NT2/D1 (cell line): ENCODE measurements around the gene CDK2.

Experiments used
- SUZ12 ChIP-seq: IDR thresholded peaks from 2 replicates; pipeline ENCODE4 v1.6.1; 2011; ENCODE audit not compliant: insufficient read length, insufficient read depth; ENCODE audit errors: extremely low read depth
- YY1 ChIP-seq: IDR thresholded peaks from 2 replicates; pipeline ENCODE4 v1.6.1; 2011; ENCODE audit not compliant: insufficient read length, insufficient read depth
- ZNF274 ChIP-seq: IDR thresholded peaks from 2 replicates; pipeline ENCODE4 v1.6.1; 2011; ENCODE audit warnings: mild to moderate bottlenecking, low read depth, low read length

DNA sequence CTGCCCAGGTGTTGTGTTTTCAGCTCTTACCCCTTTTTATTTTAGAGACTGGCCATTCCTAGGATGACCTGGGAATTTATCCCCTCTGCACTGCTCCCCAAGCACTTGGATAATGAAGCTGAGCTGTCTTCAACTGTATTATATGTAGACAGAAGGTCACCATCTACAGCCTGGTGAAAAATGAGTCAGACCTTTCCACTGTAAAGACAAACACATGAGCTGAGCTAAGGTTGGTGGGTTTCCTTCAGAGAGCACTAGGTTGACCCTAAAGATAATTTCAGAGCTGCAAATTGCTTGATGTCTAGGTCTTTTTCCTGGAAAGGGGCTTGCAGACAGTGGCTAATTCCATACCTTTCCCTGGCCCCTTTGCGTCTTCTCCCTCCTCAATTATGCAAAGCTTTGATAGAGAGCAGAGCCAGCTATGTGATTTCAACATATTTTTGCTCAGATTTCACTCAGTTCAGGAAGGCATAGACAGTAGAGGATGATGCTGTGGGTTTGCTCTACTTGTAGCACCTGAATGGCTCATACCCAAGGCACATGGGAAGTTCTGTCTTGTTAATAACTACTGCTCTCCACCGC, 45.0 kb downstream of the CDK2 start:
- TF ChIP-seq ZNF274: no peak
- no peak for TF ChIP-seq YY1
- no peak for TF ChIP-seq SUZ12
